GM12878 (cell line): ENCODE data around the gene FAAP100. TPM values are rescaled to one million over a fixed set of nuclear protein-coding genes. Genes with fewer than 3 reads are reported as not detected.
A peak's percentile ranks its signal among the peaks of the same experiment; 100 is the strongest.

Experiments used
- ASH2L ChIP-seq: fragments of 300-600, 200-600 bp; sonication (generic); IDR thresholded peaks from 2 replicates; pipeline ENCODE4 v1.6.1; 2017; ENCODE audit warnings: low read depth, mild to moderate bottlenecking, borderline replicate concordance
- BACH1 ChIP-seq: fragments of 450-650 bp; IDR thresholded peaks from 2 replicates; pipeline ENCODE4 v1.6.1; 2017; ENCODE audit warnings: mild to moderate bottlenecking, borderline replicate concordance
- CREM ChIP-seq: IDR thresholded peaks from 2 replicates; pipeline ENCODE4 v1.6.1; 2014; ENCODE audit warnings: antibody characterized with exemption, low read depth
- DPF2 ChIP-seq: fragments of 450-650 bp; IDR thresholded peaks from 2 replicates; pipeline ENCODE4 v1.6.1; 2017; ENCODE audit warnings: mild to moderate bottlenecking
- FOXM1 ChIP-seq: IDR thresholded peaks from 2 replicates; pipeline ENCODE4 v1.6.1; 2012; ENCODE audit warnings: low read depth, mild to moderate bottlenecking, inconsistent platforms, low read length, moderate library complexity
- GATAD2B ChIP-seq: fragments of 450-650 bp; conservative IDR thresholded peaks from 2 replicates; pipeline ENCODE4 v1.6.1; 2017; ENCODE audit warnings: low read depth, mild to moderate bottlenecking, moderate library complexity
- IRF4 ChIP-seq: IDR thresholded peaks from 2 replicates; pipeline ENCODE4 v1.6.1; 2011; ENCODE audit warnings: low read depth, low read length
- MEF2A ChIP-seq: IDR thresholded peaks from 2 replicates; pipeline ENCODE4 v1.6.1; 2011; ENCODE audit warnings: low read depth, mild to moderate bottlenecking, low read length, moderate library complexity; ENCODE audit not compliant: insufficient read depth
- MTA3 ChIP-seq: IDR thresholded peaks from 2 replicates; pipeline ENCODE4 v1.6.1; 2012; ENCODE audit warnings: low read length, inconsistent platforms, borderline replicate concordance
- MYC ChIP-seq: IDR thresholded peaks from 2 replicates; pipeline ENCODE4 v1.6.1; 2011; ENCODE audit warnings: mild to moderate bottlenecking, low read length, moderate library complexity, inconsistent platforms; ENCODE audit not compliant: insufficient read depth, insufficient replicate concordance, insufficient read length, severe bottlenecking
- NFYA ChIP-seq: IDR thresholded peaks from 2 replicates; pipeline ENCODE4 v1.6.1; 2011; ENCODE audit warnings: low read depth, mild to moderate bottlenecking, low read length, improper control_type of control experiment, borderline replicate concordance
- NR2C1 ChIP-seq: fragments of 450-650 bp; IDR thresholded peaks from 2 replicates; pipeline ENCODE4 v1.6.1; 2017; ENCODE audit warnings: antibody characterized with exemption, mild to moderate bottlenecking, moderate library complexity
- NR2F1 ChIP-seq: fragments of 450-650 bp; conservative IDR thresholded peaks from 2 replicates; pipeline ENCODE4 v1.6.1; 2017; ENCODE audit warnings: mild to moderate bottlenecking
- POLR2A ChIP-seq: IDR thresholded peaks from 2 replicates; pipeline ENCODE4 v1.6.1; 2011; ENCODE audit warnings: low read depth, mild to moderate bottlenecking, low read length
- SMAD5 ChIP-seq: IDR thresholded peaks from 2 replicates; pipeline ENCODE4 v1.6.1; 2016; ENCODE audit warnings: antibody characterized with exemption, low read depth
- SP1 ChIP-seq: IDR thresholded peaks from one replicate; pipeline ENCODE4 v1.6.1; 2011; ENCODE audit warnings: low read depth, low read length
- TCF12 ChIP-seq: IDR thresholded peaks from 2 replicates; pipeline ENCODE4 v1.6.1; 2011; ENCODE audit warnings: low read depth, mild to moderate bottlenecking, low read length
- ZNF622 ChIP-seq: fragments of 450-650 bp; IDR thresholded peaks from 2 replicates; pipeline ENCODE4 v1.6.1; 2017; ENCODE audit warnings: mild to moderate bottlenecking, inconsistent platforms
- ZSCAN29 ChIP-seq: fragments of 450-650 bp; IDR thresholded peaks from 2 replicates; pipeline ENCODE4 v1.6.1; 2017; ENCODE audit warnings: mild to moderate bottlenecking, moderate library complexity
- polyA plus RNA-seq, 11 experiments: library from polyadenylated mRNA; depleted of rRNA in 4 of 11; unstranded in 6 of 11; stranded (reverse) in 5 of 11; fragments of >200 nt; fragmentation: Nextera tagmentation in 4 of 11; fragmentation: Illumina TruSeq in 1 of 11; extraction: Ambion mirVana in 4 of 11; extraction: Trizol in 1 of 11; gene quantifications; 1 replicate in 1 of 11; 2 replicates in 10 of 11; pipeline versions ENCODE4 v1.2.1 to v1.2.3, GENCODE V29; 2011 to 2016; ENCODE audit warnings: inconsistent platforms in 2 of 11, missing spikeins in 2 of 11, low read depth in 1 of 11
- total RNA-seq, 4 experiments: library from RNA; depleted of rRNA in 3 of 4; stranded (reverse); fragments of >200 nt in 3 of 4; fragmentation: Illumina TruSeq in 1 of 4; extraction: Trizol in 1 of 4; gene quantifications; 2 replicates each; pipeline versions ENCODE4 v1.2.1 to v1.2.3, GENCODE V29; 2013 to 2021
- TF ChIP-seq, protein P1 (sequence below): IDR thresholded peaks from 2 replicates; pipeline ENCODE4 v1.6.1; 2012; ENCODE audit warnings: mild to moderate bottlenecking, low read depth, low read length
- TF ChIP-seq, protein P2 (sequence below), 3 experiments: IDR thresholded peaks in 2 of 3; conservative IDR thresholded peaks in 1 of 3; 2 replicates each; pipeline ENCODE4 v1.5.1; 2011; ENCODE audit warnings: low read depth in 3 of 3, low read length in 3 of 3, mild to moderate bottlenecking in 3 of 3, control low read depth in 2 of 3, moderate library complexity in 2 of 3, inconsistent platforms in 1 of 3, mixed read lengths in 1 of 3; ENCODE audit not compliant: control insufficient read depth in 2 of 3, insufficient read depth in 1 of 3; ENCODE audit errors: extremely low read depth in 1 of 3
- TF ChIP-seq, protein P3 (sequence below): IDR thresholded peaks from 2 replicates; pipeline ENCODE4 v1.6.1; 2011; ENCODE audit warnings: low read depth, low read length, improper control_type of control experiment, borderline replicate concordance

The FAAP100 gene
- total and polyA plus RNA-seq, 10 of the 15 experiments (the other 5 are each of a cell fraction or from before 2014, with no cell fraction given): 0.11 to 46.2 (median 17.1) TPM

DNA sequence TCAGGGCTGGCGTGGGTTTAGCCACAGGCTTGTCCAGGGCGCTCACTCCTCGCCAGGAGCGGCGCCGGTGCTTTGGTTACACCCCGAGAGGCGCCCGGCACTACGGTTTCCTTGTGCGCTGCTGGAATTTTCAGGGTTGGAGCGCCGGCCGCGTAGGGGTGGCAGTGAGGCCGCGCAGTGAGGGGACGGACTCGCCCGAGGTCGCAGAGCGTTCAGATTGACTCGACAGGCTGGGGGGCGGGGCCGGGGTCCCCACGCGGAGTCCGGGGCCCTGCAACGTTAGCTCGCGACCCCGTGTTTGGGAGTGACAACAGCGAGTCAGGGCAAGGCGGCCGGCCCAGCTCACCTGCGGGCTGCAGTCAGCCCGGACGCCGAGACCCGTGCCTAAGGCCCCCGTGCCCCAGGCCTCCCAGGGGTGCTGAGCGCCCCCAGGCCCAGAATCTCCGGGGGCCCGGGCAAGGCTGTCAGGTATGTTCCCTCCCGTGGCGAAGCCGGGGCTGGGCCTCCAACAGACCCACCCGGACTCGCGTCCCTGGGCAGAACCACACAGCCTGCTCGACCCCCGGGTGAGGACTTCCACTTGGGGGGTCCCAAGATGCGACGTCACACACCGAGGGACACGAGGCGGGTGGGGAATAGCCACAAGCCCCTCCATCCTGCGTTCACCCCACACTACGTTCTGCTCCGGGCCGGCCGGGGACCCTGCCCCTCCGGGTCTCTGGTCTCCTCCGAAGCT lies 38.2 kb downstream of the FAAP100 start (continued):
- TF ChIP-seq, protein P1, sequence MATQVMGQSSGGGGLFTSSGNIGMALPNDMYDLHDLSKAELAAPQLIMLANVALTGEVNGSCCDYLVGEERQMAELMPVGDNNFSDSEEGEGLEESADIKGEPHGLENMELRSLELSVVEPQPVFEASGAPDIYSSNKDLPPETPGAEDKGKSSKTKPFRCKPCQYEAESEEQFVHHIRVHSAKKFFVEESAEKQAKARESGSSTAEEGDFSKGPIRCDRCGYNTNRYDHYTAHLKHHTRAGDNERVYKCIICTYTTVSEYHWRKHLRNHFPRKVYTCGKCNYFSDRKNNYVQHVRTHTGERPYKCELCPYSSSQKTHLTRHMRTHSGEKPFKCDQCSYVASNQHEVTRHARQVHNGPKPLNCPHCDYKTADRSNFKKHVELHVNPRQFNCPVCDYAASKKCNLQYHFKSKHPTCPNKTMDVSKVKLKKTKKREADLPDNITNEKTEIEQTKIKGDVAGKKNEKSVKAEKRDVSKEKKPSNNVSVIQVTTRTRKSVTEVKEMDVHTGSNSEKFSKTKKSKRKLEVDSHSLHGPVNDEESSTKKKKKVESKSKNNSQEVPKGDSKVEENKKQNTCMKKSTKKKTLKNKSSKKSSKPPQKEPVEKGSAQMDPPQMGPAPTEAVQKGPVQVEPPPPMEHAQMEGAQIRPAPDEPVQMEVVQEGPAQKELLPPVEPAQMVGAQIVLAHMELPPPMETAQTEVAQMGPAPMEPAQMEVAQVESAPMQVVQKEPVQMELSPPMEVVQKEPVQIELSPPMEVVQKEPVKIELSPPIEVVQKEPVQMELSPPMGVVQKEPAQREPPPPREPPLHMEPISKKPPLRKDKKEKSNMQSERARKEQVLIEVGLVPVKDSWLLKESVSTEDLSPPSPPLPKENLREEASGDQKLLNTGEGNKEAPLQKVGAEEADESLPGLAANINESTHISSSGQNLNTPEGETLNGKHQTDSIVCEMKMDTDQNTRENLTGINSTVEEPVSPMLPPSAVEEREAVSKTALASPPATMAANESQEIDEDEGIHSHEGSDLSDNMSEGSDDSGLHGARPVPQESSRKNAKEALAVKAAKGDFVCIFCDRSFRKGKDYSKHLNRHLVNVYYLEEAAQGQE: no peak
- TF ChIP-seq POLR2A (peak; percentile 67), TCF12 (no peak), NR2F1 (no peak), SP1 (no peak), NFYA (no peak), ZSCAN29 (no peak), GATAD2B (peak; percentile 27; the same call in 1 of the 2 replicates), IRF4 (no peak), MYC (no peak), ZNF622 (no peak), SMAD5 (peak; percentile 28; the same call in 1 of the 2 replicates), FOXM1 (no peak), DPF2 (no peak), MEF2A (no peak), ASH2L (no peak), BACH1 (peak; percentile 18), CREM (no peak; the same call in 1 of the 2 replicates), MTA3 (no peak), NR2C1 (no peak)
- TF ChIP-seq, protein P2, sequence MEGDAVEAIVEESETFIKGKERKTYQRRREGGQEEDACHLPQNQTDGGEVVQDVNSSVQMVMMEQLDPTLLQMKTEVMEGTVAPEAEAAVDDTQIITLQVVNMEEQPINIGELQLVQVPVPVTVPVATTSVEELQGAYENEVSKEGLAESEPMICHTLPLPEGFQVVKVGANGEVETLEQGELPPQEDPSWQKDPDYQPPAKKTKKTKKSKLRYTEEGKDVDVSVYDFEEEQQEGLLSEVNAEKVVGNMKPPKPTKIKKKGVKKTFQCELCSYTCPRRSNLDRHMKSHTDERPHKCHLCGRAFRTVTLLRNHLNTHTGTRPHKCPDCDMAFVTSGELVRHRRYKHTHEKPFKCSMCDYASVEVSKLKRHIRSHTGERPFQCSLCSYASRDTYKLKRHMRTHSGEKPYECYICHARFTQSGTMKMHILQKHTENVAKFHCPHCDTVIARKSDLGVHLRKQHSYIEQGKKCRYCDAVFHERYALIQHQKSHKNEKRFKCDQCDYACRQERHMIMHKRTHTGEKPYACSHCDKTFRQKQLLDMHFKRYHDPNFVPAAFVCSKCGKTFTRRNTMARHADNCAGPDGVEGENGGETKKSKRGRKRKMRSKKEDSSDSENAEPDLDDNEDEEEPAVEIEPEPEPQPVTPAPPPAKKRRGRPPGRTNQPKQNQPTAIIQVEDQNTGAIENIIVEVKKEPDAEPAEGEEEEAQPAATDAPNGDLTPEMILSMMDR (IDR thresholded peaks at IDR 0.05 in 2 of 3, conservative IDR thresholded peaks at IDR 0.05 in 1 of 3; ENCODE audit: control insufficient read depth in 2 of 3, extremely low read depth in 1 of 3, insufficient read depth in 1 of 3, low read depth in 3 of 3, low read length in 3 of 3): no peak
- TF ChIP-seq, protein P3, sequence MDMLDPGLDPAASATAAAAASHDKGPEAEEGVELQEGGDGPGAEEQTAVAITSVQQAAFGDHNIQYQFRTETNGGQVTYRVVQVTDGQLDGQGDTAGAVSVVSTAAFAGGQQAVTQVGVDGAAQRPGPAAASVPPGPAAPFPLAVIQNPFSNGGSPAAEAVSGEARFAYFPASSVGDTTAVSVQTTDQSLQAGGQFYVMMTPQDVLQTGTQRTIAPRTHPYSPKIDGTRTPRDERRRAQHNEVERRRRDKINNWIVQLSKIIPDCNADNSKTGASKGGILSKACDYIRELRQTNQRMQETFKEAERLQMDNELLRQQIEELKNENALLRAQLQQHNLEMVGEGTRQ: no peak
